Measurements from ENCODE around the gene SEZ6L.

DNA sequence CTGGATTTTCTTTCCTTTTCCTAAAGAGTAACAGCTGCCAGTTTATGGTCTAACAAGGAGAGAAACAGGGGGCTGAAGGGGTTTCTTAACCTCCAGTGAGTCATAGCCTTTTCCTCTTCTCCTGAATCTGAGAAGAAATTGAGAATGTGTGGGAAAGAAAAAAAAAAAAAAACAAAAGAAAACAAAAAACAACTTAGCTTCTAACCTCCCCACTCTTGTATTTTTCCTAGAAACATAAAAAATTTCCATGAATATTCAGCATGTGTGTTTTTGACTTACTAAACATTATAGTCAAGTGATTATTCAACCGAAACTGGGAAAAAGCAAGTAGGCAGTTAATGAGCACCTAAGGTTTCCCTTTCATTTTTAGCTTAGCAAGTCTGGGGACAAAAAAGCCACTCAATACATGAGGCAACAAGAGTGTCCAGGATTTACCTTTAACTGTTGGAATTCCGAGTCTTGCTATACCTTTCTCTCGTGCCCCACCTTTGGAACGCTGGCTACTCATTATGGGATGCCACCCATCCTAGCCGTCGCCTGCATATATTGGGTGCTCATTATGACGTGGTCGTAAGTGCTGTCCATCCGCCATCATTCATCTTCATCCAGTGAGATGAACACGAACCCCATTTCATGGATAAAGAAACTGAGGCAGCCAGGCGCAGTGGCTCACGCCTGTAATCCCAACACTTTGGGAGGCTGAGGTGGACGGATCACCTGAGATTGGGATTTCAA lies 262.2 kb downstream of the SEZ6L start:
- TF ChIP-seq EP300 (IDR thresholded peaks at IDR 0.05; ENCODE audit: borderline replicate concordance) (no peak), REST (IDR thresholded peaks at IDR 0.05; ENCODE audit: low read depth) (no peak), RAD21 (IDR thresholded peaks at IDR 0.05; ENCODE audit: low read depth) (no peak), CEBPB (IDR thresholded peaks at IDR 0.05) (no peak), USF1 (IDR thresholded peaks at IDR 0.05) (no peak), YY1 (IDR thresholded peaks at IDR 0.05; ENCODE audit: low read depth) (no peak), TAF1 (IDR thresholded peaks at IDR 0.05; ENCODE audit: low read depth) (no peak), TEAD4 (IDR thresholded peaks at IDR 0.05) (no peak), FOXM1 (IDR thresholded peaks at IDR 0.05; ENCODE audit: borderline replicate concordance, low read depth) (no peak), MAX (IDR thresholded peaks at IDR 0.05) (no peak), EGR1 (IDR thresholded peaks at IDR 0.05) (no peak), NFIC (IDR thresholded peaks at IDR 0.05) (no peak), CREB1 (IDR thresholded peaks at IDR 0.05; ENCODE audit: low read depth) (no peak), TCF12 (IDR thresholded peaks at IDR 0.05; ENCODE audit: low read depth) (no peak)
